ENCODE results near the gene CDC14A. TPM values are rescaled to one million over a fixed set of nuclear protein-coding genes. Genes with fewer than 3 reads are reported as not detected.
A peak's percentile ranks its signal among the peaks of the same experiment; 100 is the strongest.

Gene CDC14A
- polyA plus RNA-seq, 6 donors from 2014 or later: 6.1 to 17.1 (median 14.4) TPM

DNA sequence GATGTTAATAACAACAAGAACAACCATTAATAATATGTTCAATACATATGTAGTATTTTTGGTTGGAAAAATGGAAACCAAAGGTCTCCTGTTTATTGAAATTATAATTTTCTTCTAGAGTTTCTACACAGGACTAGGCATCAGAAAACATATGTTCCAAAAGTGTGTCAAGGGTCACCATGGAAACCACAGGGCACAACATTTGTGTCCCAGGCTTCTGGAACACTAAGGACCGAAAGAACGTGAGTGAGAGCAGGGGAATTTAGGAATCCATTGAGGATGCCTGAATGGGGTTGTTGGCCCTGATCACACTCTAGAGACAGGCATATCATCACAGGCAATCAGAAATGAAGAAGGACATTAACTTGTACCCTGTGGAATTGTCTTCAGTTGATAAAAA is 7.5 kb upstream of the CDC14A start:
- ATAC-seq (ENCODE audit: low read depth in 2 of 2): no peak

GRCh38 chr1:100346387-100346786 is 5.9 kb upstream of the CDC14A start:
- DNase-seq (no peak), ATAC-seq (ENCODE audit: low read depth in 2 of 2) (no peak)
- no peaks in the 10 kb centered on the region for H3K9me3 Mint-ChIP-seq
- peaks cover 0 to 8% (median 6%) of the 10 kb centered on the region in 3 donors for H3K4me1 Mint-ChIP-seq
- peaks cover 0 to 8% (median 0%) of the 10 kb centered on the region in 3 donors for H3K27me3 Mint-ChIP-seq
- H3K36me3 Mint-ChIP-seq: no peaks in the 10 kb centered on the region
- H3K27ac Mint-ChIP-seq: no peak overlapping the region
- no peak overlapping the region for H3K4me3 Mint-ChIP-seq

More for the DNA sequence above, 7.5 kb upstream of the CDC14A start:
- Mint-ChIP-seq H3K27me3 (peaks cover 0 to 8% (median 3%) of the 10 kb centered on the region in 3 donors), H3K4me1 (no peaks in the 10 kb centered on the region), H3K36me3 (no peaks in the 10 kb centered on the region), H3K27ac (no peak overlapping the region), H3K4me3 (no peak overlapping the region), H3K9me3 (no peaks in the 10 kb centered on the region)
- no peak for DNase-seq

DNA sequence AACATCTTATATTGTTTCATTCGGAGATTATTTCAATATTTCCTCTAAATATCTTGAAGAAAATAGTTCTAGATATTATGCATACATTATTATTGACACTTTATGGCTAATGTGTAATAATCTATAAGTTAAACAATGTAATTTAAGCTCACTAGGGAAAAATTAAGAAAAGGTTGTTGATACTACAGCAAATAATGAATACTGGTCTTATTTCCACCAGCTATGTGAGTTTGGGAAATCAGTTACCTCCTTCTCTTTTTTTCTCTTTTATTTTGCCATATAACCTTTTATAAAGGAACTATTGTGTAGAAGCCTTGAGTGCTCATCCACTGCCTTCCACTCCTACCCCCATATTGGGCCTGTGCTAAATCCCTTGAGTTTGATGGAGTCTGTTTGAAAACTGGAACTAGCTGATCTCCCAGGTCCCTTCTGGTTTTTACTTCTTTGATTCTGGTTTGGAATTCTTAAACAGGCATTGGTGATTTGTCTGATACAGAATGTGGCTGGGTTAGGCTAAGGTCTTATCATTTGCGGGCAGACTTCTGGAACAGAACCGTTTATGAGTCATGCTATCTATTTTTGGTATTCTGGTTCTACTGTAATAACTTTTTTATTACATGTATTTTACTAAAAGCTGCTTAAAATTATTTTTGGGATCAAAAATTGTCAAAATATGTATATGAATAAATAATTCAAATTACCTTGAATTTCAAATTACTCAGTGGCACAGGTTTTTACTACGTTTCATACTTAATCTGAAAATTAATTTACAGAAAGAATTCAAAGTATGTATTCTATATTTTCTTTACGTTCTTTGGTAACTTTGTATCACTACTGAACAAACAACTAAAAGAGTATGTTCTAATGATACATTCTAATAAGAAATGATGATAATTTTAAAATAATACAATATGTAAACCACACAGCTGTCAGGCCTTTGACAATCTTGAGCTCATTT is 5.0 kb upstream of the CDC14A start:
- Mint-ChIP-seq H3K4me1 (peaks cover 5 to 13% (median 8%) of the 10 kb centered on the region in 3 donors), H3K27ac (no peak overlapping the region), H3K27me3 (no peaks in the 10 kb centered on the region), H3K36me3 (peaks cover 0 to 8% of the 10 kb centered on the region in 2 donors), H3K4me3 (no peak overlapping the region), H3K9me3 (no peaks in the 10 kb centered on the region)
- DNase-seq: no peak
- no peak for ATAC-seq (ENCODE audit: low read depth in 2 of 2)

- H3K4me3 Mint-ChIP-seq: peak overlapping the region in 1 of 8 donors; percentile 53
- no peak for ATAC-seq (ENCODE audit: low read depth in 2 of 2)
- no peak overlapping the region for H3K27ac Mint-ChIP-seq
Observed at GRCh38 chr1:100348549-100349144, 3.7 kb upstream of the CDC14A start.

GRCh38 chr1:100349246-100349645 is 3.1 kb upstream of the CDC14A start:
- peaks cover 0 to 8% of the 10 kb centered on the region in 2 donors for H3K36me3 Mint-ChIP-seq
- no peak overlapping the region for H3K27ac Mint-ChIP-seq
- peaks cover 17 to 28% (median 21%) of the 10 kb centered on the region in 3 donors for H3K4me1 Mint-ChIP-seq
- peak overlapping the region in 3 of 8 donors; percentile 2 to 56 (median 30) for H3K4me3 Mint-ChIP-seq
- no peaks in the 10 kb centered on the region for H3K27me3 Mint-ChIP-seq
- DNase-seq (no peak), ATAC-seq (ENCODE audit: low read depth in 2 of 2) (no peak)
- H3K9me3 Mint-ChIP-seq: no peaks in the 10 kb centered on the region

More at GRCh38 chr1:100348549-100349144, 3.7 kb upstream of the CDC14A start:
- H3K27me3 Mint-ChIP-seq: no peaks in the 10 kb centered on the region
- H3K9me3 Mint-ChIP-seq: no peaks in the 10 kb centered on the region
- H3K4me1 Mint-ChIP-seq: peaks cover 13 to 22% (median 15%) of the 10 kb centered on the region in 3 donors
- H3K36me3 Mint-ChIP-seq: peaks cover 0 to 8% of the 10 kb centered on the region in 2 donors
- DNase-seq: no peak

DNA sequence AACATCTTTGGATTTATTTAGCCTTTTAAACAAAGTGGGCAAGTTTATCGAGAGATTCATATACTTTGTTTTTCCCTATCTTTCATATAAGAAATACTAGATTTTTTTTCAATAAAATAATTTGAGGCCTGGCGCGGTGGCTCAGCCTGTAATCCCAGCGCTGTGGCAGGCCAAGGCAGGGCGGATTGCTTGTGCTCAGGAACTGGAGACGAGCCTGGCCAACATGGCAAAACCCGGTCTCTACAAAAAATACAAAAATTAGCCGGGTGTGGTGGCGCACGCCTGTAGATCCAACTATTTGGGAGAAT is 1.6 kb upstream of the CDC14A start:
- H3K4me1 Mint-ChIP-seq: peaks cover 26 to 42% (median 33%) of the 10 kb centered on the region in 3 donors
- H3K4me3 Mint-ChIP-seq: peak overlapping the region; percentile 94 to 100 (median 98)
- H3K27ac Mint-ChIP-seq: peak overlapping the region; percentile 86 to 99 (median 96)
- H3K27me3 Mint-ChIP-seq: no peaks in the 10 kb centered on the region
- H3K36me3 Mint-ChIP-seq: peaks cover 0 to 8% of the 10 kb centered on the region in 2 donors
- no peaks in the 10 kb centered on the region for H3K9me3 Mint-ChIP-seq
- DNase-seq: no peak
- no peak for ATAC-seq (ENCODE audit: low read depth in 2 of 2)

- H3K9me3 Mint-ChIP-seq: no peaks in the 10 kb centered on the region
- H3K36me3 Mint-ChIP-seq: peaks cover 0 to 8% of the 10 kb centered on the region in 2 donors
- peak overlapping the region; percentile 86 to 99 (median 96) for H3K27ac Mint-ChIP-seq
- no peaks in the 10 kb centered on the region for H3K27me3 Mint-ChIP-seq
- ATAC-seq (ENCODE audit: low read depth in 2 of 2): peak; percentile 60 to 62
- peak overlapping the region; percentile 94 to 100 (median 98) for H3K4me3 Mint-ChIP-seq
- DNase-seq: peak; percentile 77
- peaks cover 29 to 45% (median 38%) of the 10 kb centered on the region in 3 donors for H3K4me1 Mint-ChIP-seq
Observed at GRCh38 chr1:100351095-100351887, 1.0 kb upstream of the CDC14A start.

DNA sequence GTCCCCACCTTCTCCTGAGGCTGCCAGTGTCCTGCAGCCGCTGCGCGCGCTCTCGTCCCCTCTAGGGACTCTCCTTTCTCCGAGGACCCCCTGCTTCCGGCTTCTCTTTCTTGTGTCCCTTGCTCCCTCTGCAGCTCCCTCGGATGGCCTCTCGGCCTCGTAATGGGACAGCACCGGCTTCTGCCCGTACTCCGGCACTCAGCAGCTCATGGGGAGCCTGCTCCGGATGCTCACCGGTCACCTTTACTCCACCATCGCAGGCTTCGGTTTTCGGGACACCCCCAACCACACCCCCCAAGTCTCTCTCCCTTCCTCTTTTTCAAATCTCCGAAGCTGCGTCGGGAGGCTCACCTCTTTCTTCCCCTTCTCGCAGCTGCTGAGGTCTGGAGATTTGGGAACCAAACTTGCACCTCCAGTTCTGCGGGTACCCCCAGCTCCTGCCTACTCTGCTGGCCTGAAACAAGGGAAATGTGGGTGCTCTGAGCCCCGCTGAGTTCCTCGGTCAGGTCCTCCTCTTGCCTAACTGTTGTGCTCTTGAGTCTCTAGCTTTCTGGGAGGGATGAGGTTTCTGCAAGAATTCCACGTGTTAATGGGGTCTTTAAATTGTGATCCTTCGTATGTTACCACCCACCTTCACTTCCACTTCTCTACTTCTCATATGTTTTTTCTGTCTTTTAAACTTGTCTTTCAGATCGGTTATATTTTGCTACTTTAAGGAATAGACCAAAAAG is 930 bp downstream of the CDC14A start:
- Mint-ChIP-seq H3K27me3 (no peaks in the 10 kb centered on the region), H3K4me1 (peaks cover 36 to 53% (median 51%) of the 10 kb centered on the region in 3 donors), H3K27ac (peak overlapping the region; percentile 71 to 98 (median 91)), H3K9me3 (no peaks in the 10 kb centered on the region), H3K4me3 (peak overlapping the region; percentile 94 to 100 (median 98)), H3K36me3 (peaks cover 0 to 8% of the 10 kb centered on the region in 2 donors)
- peak; percentile 60 for DNase-seq
- peak; percentile 19 for ATAC-seq (ENCODE audit: low read depth in 2 of 2)

DNA sequence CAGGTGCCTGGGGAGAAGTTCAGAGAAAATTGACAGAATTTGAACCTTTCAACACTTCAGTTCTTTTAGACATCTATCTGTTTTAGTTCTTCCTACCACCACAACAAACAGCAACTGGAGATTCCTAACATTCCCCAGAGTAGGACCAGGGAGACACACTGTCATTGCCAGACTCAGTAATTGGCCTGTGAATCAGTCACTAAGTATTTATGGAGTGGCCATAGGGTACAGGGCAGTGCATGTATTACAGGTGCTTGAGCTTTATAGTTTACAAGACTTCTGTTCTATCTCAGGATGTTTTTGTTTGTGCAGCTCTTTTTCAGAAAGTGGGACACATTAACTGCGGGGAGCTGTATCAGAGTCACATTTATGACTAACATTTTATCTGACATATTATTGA is 1.7 kb downstream of the CDC14A start:
- no peak for DNase-seq
- no peaks in the 10 kb centered on the region for H3K27me3 Mint-ChIP-seq
- H3K36me3 Mint-ChIP-seq: peaks cover 0 to 8% of the 10 kb centered on the region in 2 donors
- no peaks in the 10 kb centered on the region for H3K9me3 Mint-ChIP-seq
- ATAC-seq (ENCODE audit: low read depth in 2 of 2): no peak
- peak overlapping the region in 2 of 6 donors; percentile 30 to 96 for H3K27ac Mint-ChIP-seq
- H3K4me1 Mint-ChIP-seq: peaks cover 38 to 57% (median 53%) of the 10 kb centered on the region in 3 donors
- peak overlapping the region; percentile 94 to 100 (median 98) for H3K4me3 Mint-ChIP-seq

GRCh38 chr1:100354971-100355394 is 2.7 kb downstream of the CDC14A start:
- Mint-ChIP-seq H3K9me3 (no peaks in the 10 kb centered on the region), H3K27ac (peak overlapping the region in 2 of 6 donors; percentile 16 to 75), H3K4me3 (peak overlapping the region in 5 of 8 donors; percentile 3 to 97 (median 27)), H3K36me3 (peaks cover 0 to 8% of the 10 kb centered on the region in 2 donors), H3K4me1 (peaks cover 42 to 67% (median 60%) of the 10 kb centered on the region in 3 donors), H3K27me3 (no peaks in the 10 kb centered on the region)
- DNase-seq (no peak), ATAC-seq (ENCODE audit: low read depth in 2 of 2) (no peak)

- H3K4me3 Mint-ChIP-seq: peak overlapping the region in 1 of 8 donors; percentile 21
- DNase-seq: no peak
- peaks cover 0 to 7% of the 10 kb centered on the region in 2 donors for H3K36me3 Mint-ChIP-seq
- ATAC-seq (ENCODE audit: low read depth in 2 of 2): peak in 1 of 2 donors; percentile 43
- no peaks in the 10 kb centered on the region for H3K27me3 Mint-ChIP-seq
- H3K9me3 Mint-ChIP-seq: peaks cover 0 to 3% (median 0%) of the 10 kb centered on the region in 7 donors
- peaks cover 44 to 78% (median 57%) of the 10 kb centered on the region in 3 donors for H3K4me1 Mint-ChIP-seq
- peak overlapping the region in 3 of 6 donors; percentile 31 to 92 (median 36) for H3K27ac Mint-ChIP-seq
Observed at GRCh38 chr1:100358210-100358609, 5.9 kb downstream of the CDC14A start.

DNA sequence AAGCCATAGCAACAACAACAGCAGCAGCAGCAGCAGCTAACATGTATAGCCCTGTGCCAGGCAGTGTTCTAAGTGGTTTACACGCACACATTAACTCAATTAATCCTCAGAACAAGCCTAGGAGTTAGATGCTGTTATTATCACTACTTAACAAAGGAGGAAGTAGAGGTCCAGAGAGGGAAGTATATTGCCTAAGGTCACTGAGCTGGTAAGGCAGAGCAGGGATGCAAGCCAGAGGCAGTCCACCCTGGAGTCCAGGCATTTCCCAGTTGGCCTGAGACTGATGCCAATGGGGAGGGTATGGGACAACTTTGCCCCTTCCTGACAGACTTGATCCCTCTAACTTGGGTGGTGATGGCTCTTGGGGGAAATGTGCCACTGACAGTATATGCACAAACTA is 6.8 kb downstream of the CDC14A start:
- Mint-ChIP-seq H3K4me1 (peaks cover 35 to 69% (median 47%) of the 10 kb centered on the region in 3 donors), H3K4me3 (peak overlapping the region in 1 of 8 donors; percentile 1), H3K27ac (peak overlapping the region; percentile 28 to 66 (median 56)), H3K9me3 (peaks cover 0 to 3% (median 0%) of the 10 kb centered on the region in 7 donors), H3K27me3 (no peaks in the 10 kb centered on the region), H3K36me3 (peaks cover 0 to 7% of the 10 kb centered on the region in 2 donors)
- peak; percentile 53 to 59 for ATAC-seq (ENCODE audit: low read depth in 2 of 2)
- no peak for DNase-seq
